OCI-M1 (cell line): Measurements from ENCODE around the gene USH2A.

Experiments used
- DNase-seq: peaks from one replicate; lab custom pipeline; 2025; lab: John Stamatoyannopoulos, UW

The USH2A gene

DNA sequence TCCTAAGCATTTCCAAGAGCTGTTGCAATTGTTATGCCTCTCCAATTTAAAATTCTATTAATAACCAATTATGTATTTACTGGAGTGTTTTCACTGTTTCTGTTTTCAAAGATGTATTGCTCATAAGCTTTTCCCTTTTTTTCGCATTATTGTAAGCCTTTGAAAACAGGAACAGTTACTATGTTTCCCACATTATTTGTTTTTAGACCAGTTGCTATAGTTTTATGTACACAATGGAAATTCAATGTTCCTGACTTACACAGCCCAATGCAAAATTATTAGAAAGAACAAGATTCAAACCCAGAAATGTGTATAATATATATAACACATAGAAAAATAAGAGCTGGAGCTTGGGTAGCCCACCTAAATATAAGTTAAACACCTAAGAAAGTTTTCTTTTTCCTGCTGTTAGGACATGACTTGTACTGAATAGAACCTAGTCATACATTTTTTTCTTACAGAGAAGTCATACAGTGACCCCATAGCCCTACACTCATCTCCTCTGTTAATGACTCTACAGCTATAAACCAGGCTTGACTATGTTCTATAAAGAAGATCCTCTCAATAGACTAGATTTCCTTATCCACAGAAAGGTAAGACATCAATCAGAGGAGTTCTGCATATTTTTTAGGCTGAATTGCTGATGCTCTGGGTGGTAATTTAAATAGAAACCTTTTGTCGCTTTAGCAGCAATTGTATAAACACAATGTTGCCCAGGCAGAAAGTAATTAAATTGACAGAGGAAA, 299.6 kb downstream of the USH2A start:
- DNase-seq = no peak

DNA sequence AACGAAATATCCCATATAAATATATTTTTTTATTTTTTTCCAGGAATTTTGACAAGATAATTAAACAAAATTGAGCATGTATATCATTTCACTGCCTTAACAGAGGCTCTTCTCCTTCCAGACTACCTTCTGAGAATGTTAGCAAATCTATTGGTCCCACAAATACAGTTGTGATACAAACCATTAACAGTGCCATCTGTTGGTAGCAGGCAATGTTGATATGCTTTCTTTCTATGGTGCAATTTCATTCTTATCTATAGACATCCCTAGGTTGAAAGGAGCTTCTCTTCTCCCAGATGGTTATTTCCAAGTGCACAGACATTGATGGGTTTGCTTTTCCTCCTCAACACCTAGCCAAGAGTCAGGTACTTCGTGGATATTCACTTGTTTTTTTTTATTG, 303.6 kb downstream of the USH2A start:
- DNase-seq = peak; percentile 71

DNA sequence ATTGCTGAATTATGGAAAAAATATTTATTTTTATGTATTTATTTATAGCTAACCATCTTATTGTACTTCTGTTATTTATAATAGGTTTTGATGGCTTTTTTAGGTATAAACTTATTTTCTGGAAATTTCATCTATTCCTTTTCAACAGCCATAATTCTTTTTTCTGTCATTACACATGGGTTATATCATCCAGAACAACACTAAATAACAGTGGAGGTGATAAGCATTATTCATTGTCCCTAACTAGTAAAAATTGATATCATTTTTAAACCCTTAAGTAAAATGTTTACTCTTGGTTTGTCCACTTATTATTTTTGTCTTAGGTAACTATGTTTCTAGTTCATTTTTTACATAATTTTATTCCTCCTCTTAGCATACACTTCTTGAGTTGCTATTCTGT, 309.1 kb downstream of the USH2A start:
- no peak for DNase-seq

DNA sequence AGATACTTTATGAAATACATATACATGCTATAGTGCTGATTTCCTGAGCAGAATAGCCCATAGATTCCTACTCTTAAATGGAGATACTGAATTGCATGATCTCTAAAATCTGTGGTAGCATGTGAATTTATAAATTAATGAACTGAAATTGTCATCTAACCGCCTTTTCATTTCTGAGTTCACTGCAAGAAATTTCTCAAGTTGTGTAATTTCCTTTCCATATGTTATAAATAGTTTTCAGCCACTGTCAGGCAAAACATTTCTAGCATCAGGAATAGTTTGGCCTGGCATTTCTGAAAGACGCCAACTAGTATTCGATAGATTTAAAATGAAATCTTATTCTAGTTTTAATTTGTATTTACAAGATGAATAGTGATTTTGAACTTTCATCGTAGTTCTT, 310.1 kb downstream of the USH2A start:
- DNase-seq = no peak

GRCh38 chr1:216111842-216112241, 311.4 kb downstream of the USH2A start:
- DNase-seq = peak; percentile 3

DNA sequence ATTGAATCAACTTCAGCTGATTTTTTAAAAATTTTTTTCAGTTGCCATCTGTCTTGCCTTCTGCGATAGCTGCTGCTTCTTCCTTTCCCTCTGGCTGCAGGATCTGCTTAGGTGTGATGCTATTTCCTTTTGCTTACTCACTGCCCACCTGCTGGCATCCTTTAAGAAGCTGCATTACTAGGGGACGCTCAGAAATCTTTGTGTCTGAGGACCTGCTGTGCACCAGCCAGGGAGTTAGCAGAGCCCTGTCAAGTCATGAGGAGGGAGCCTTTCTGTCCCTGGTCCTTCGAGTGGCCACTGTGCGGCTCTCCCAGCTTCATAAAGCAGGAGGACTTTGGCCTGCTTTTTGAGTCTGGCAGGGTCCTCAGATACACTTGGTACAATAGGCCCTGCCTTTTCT, 327.8 kb downstream of the USH2A start:
- DNase-seq = no peak

DNA sequence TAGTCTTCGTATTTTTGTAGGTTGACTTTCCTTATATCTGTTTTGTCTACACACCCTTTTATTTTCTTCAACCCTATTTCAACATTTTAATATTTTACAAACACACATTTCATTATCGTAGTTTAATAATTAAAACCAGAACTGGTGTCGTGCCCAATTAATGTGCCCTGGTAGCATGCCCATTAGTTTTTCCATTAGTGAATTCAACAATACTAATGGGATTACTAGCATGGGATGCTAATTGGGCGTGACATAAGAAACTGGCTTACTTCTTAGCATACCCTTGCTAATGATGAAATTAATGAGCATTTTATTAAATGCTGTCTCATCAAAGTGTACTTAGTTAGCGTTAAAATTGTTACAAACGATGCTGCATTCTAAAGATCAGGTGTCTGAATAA, 332.7 kb downstream of the USH2A start:
- DNase-seq = no peak

- DNase-seq = no peak
Observed at GRCh38 chr1:216086678-216087077, 336.6 kb downstream of the USH2A start.

DNA sequence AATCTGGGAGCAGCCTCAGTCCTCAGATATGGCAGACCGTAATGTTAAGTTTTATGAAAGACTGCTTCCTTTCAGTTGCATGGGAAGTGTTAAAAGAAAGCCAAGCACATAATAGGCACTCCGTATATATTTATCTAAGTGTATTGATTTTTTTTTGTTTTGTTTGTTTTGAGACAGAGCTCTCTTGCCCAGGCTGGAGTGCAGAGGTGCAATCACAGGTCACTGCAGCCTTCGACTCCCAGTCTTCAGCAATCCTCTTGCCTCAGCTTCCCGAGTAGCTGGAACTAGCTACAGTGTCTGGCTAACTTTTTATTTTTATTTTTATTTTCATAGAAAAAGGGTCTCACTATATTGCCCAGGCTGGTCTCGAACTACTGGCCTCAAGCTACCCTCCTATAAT, 341.8 kb downstream of the USH2A start:
- no peak for DNase-seq

GRCh38 chr1:216076751-216077150, 346.5 kb downstream of the USH2A start:
- no peak for DNase-seq

- DNase-seq = no peak
Observed at GRCh38 chr1:216075339-216075738, 347.9 kb downstream of the USH2A start.

DNA sequence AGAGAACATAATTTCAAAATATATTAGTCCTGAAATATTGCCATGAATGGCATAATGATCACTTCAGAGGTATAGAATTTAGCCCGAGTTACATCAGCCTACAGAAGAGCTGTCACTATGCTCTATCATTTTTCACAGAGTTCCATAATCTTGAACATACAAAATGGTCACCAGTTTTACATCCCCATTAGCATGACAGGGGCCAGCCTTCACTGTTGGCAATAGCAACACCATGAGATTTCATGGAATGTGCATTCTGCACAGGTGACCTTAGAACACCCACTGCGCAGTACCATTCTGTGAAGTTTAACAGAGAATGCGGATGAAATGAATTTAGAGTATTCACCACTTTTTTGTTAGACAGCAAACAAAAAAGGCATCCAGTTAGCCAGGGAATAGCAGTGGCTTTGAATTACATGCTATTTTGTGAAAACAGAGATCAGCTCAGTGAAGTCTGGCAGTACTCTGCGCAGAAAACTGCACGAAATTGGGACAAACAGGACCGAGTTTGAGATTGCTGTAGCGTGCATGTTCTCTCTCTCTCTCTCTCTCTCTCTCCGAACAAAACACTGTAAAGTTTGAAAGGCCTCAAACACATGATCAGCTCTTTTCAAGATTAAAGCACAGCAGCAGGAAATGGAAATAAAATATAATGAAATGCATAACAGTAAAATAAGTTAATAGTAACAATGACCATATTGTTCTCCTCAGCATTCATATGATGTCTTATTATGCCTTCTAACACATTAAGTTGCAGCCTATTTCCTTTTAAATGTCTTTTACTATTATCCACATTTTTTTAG, 349.3 kb downstream of the USH2A start:
- no peak for DNase-seq

DNA sequence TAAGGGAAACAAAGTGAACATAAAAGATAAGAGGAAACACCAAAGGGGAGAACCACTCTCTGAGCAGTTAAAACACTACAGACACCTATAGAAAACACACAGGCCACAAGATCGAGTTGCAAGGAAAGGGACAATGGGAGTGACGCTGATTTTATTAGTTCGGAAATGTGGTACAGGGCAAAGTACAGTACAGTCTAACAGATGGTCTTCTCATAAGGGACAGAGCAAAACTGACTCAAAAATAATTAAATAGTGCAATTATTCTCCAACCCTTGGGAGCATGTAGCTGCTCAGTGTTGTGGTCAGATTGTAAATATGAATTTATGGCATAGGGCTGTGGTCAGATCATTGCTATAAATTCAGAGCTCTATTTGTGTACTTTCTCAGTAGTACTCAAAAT, 352.0 kb downstream of the USH2A start:
- no peak for DNase-seq

DNA sequence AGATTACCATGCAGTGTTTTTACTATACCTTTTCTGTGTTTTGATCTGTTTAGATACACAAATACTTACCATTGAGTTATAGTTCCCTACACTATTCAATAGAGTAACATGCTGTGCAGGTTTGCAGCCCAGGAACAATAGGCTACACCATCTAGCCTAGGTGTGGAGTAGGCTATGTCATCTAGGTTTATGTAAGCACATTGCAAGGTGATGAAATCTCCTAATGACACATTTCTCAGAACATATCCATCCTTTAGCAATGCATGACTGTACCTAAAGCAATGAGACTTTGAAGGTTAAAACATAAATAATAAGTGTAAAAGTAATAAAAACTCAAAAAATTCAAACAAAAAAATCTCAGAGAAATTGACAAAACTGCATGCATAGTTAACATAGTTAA, 358.6 kb downstream of the USH2A start:
- DNase-seq = no peak

- no peak for DNase-seq
Observed at GRCh38 chr1:216057947-216058346, 365.3 kb downstream of the USH2A start.

- DNase-seq = no peak
Observed at GRCh38 chr1:216057063-216057462, 366.2 kb downstream of the USH2A start.

DNA sequence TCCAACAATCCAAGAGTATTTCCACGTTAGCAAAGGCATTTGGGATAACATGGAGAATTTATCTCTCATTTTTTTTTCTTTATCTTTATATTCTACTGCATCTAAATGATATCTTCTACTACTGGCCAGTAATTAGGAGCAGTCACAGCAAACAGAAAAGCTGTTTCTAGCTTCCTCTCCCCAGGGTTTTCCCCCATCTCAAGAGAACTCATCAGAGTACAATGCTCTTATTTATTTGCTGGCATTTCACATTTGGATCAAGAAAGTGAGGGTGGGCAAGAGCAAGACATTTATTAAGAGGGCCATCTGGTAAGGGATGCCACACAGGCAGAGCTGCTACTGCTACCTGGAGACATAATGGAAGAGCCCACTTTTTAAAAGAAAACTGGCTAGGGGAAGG, 368.2 kb downstream of the USH2A start:
- no peak for DNase-seq

GRCh38 chr1:216054600-216054999, 368.6 kb downstream of the USH2A start:
- DNase-seq = no peak

DNA sequence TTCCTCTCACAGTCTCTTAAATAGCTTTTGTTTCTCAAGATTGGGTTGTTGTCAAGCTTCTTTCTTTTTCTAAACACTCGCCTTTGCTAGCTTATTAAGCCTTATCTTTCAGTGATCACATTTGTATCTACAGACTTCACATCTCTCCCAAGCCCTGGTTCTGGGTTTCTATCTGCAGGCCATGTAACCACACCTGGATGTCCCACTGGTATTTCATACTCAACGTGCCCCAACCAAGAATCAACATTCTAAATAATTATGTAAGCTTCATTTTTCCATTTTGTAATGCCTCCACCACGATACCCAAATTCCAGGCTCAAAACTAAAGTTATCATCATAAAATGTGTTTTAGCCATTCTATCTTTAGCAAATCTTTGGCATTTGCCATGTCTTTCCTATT, 372.2 kb downstream of the USH2A start:
- DNase-seq = no peak

DNA sequence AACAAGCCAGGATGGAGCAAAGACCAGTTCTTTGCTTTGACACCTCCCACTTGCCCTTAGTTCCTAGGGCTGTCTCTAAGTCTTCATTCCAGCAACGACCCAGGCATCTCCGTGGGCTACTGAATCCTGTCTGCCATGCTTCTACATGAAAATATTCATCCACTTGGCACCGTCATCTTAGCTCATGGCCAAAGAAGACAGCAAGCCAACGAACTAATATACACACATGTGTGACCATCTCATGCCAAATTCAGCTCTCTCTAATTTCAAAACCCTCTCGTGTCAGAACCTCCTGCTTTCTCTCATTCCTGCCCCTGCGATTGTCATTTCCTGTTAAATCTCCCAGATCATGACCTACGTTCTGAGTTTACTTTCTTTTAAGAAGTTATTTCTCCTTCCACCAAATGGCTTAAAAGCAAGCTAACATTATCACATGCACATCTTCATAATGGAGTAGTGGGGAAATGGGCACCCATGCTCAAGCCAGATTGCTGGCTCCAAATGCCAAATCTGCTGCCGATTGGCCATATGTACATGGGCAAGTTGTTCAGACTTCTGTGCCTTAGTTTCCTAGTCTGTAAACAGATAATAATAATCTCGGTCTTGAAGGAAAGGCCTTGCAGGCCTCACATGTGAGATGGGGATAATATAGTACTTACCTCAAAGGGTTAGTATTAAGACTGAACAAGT, 373.4 kb downstream of the USH2A start:
- no peak for DNase-seq

DNA sequence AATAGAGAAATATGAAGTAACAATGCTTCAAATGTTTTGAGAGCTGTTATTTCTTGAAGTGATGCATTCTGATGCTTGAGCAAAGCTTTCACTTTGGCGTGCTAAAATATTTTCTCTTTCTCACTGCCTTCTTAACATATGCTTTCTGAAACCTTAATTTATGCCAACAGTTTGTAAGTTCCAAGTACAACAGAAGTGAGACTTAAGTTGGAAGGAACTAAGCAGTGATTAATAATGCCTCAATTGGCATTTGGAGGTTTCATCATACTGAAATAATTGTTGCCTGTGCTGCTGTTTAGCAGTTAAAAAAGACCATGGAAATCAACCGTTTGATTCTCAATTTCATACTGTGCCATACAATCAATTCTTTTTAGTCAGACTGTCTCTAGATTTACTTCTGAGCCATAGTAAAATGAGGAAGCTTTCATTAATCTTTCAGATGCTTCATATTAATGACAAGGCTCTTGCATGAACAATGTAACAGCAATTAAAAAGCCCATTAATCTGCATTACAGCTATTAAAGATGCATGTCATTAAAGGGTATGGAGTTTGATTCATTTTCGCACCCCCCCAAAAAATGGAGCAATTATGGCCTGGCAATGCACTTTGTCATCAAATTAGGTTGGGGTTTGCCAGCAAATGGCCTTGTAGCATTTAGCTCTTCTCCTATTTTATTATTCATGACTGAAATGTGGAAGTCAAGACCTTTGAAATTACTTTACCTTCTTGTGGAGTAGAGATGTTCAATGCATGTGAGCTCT, 375.3 kb downstream of the USH2A start:
- no peak for DNase-seq

- no peak for DNase-seq
Observed at GRCh38 chr1:216046336-216046735, 376.9 kb downstream of the USH2A start.
